HG03097 (cell line): ENCODE results near the gene EGR2.

Experiments used
- ATAC-seq: cut with Tn5 transposase; IDR thresholded peaks from one replicate; pipeline ENCODE4 v1.9.1; 2021; ENCODE audit not compliant: unreplicated experiment, low FRiP score

EGR2 gene

DNA sequence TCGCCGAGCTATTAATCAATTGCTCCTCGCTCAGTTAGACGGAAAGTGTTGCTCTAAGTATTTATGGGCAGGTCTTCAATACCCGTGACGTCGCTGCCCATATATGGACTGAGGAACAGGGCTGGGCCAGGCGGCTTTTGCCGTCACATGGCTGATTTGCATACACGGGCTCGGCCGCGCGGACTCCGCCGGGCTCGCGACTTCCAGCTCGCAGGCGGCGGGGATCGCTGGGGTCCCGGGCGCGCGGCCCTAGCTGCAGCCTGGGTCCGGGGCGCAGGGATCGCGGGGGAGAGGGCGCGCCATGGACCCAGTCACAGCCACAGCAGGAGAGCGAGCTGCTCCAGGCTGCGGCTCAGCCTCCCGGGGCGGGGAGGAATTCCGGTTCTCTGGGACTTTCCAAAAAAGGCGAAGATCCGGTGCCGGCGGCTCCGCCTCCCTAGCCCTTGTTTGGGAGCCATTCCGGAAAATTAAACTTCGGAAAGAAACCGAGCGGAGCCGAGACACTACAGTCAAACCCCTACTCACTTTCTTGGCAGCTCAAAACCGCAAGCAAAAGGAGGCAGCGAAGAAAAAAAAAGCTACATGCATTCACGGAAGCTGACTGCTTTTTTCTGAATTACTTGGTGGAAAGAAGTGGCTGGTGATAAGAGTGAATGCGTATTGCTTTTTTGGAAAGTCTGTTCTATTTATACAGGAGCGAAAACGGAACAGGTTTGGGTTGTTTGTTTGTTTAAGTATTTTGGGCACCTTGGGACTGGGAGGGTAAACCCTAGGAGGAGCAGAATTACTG lies at the start of gene EGR2:
TSS of gene EGR2 (minus strand) at position 36 of the 790 bp plus-strand sequence. CDS start 337 bp downstream, outside the sequence.
- ATAC-seq = peak; percentile 74

- ATAC-seq = no peak
These were observed 46.3 kb upstream of the EGR2 start for GRCh38 chr10:62862447-62862846.

- ATAC-seq = no peak
These were observed 45.3 kb upstream of the EGR2 start for GRCh38 chr10:62861507-62861906.

GRCh38 chr10:62860946-62861345 lies 44.8 kb upstream of the EGR2 start:
- no peak for ATAC-seq

DNA sequence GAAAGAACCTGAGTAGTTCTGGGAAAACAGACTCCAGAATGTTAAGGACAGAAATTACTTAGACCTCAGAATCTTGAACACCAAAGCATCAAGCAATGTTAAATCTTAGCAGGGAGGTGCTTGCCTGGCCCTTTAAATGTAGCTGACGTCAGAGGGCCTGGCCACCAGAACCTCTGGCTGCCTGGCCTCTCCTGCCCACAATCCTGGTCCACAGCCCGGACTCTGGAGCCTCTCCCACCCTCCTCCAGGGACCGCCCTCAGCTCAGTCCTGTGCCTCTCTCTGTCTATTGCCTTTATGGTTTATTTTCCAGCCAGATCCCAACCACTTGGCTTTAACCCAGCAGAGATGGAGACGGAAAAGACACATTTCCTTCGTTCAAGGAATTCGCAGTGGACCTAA lies 42.2 kb upstream of the EGR2 start:
- ATAC-seq = no peak

- no peak for ATAC-seq
These were observed 39.9 kb upstream of the EGR2 start for GRCh38 chr10:62856021-62856420.

DNA sequence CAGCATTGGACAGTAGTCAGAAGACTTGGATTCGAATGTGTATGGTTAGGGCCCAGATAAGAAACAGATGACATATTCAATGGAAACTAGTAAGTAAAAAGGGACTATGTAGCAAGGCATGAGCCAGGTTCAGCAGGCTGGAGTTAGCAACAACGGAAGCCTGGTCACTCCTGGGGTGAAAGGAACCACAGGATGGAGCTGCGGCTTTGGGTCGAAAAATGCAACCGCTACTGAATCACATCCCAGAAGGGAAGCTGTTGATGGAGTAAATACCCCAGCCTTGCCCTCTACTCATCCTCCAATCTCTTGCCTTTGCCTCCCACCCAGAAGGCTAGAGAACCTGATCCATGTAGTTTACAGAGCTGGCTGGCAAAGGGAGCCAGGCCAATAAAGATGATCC lies 37.5 kb upstream of the EGR2 start:
- no peak for ATAC-seq

DNA sequence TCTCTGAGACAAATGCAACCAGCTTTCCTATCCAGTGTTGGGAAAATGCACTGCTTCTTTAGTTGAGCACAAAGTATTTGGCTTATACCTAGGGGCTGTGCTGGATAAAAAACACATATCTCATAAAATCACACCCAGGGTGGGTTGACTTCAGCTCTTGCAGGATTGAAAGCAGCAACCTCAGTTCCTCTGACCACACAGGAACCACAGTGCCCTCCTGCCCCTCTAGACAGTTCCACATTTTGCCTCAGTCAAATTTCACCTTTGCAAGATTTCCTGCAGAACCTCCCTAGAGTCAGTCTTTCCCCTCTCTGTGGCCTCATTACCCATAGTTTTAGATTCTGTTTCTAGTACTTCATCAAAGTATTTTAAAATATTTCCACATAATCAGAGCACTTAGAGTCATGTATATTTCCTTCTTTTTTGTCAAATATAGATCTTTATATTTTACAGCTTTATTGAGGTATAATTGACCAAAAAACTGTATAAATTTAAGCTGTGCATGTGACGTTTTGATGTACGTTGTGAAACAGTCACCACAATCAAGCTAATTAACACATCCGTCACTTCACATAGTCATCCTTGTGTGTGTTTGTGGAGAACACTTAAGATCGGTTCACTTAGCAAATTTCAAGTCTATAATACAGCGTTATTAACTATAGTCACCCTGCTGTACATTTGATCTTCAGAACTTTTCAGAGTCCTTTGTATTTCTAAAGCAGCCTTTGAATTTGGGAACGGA lies 37.0 kb upstream of the EGR2 start:
- peak; percentile 84 for ATAC-seq

DNA sequence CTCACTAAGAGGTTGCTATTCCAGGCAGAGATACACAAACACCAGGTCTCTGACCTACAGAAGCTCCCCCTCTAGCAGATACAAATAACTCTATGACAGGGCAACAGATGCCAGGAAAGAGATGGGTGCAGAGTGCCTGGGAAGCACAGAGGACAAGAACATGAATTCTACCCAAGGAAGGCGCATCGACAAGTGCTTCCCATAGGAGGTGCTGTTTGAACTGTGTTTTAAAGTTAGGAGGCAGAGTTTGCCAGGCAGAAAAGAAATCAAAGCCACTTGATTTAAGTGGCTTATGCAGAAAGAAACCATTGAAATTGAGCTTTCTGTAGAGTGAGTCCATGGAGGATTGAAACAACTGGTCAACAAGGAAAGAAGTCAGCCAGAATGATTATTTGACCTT lies 35.3 kb upstream of the EGR2 start:
- no peak for ATAC-seq

DNA sequence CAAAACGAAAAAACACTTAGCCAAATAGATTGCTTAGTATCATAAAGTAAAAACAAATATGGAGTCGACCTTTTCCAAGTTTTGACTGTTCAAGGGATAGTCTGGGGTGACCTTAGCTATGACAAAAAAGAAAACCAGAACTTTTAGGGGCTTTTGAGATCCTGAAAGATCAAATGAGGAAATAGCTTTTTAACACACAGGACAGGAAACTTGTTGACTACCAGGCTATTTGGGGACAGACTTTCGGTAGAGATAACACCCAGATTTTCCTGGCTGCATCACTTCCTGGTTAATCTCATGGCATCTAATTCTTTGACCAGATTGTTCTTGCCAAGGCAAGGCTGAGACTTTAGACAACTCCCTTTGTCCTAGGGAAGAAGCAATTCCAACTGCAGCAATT lies 34.5 kb upstream of the EGR2 start:
- no peak for ATAC-seq

DNA sequence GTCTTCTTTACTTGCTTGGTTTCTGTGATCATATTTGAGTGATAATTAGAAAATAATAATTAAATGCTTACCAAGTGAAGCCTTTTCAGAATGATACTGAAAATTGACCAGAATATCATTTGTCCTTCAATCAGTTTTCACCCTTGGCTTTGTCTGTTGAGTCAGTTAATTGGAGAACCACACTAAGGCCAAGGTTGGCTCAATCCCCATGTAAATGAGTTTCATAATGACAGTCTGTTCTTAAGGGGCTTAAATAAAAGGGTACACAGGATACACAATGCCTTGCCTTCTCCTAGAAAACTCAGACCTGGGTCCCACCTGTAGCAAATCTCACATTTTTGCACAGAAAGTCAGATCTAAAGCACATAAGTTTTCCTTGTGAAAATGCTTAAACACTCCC lies 31.3 kb upstream of the EGR2 start:
- no peak for ATAC-seq

GRCh38 chr10:62844280-62845011 lies 28.3 kb upstream of the EGR2 start:
- no peak for ATAC-seq

DNA sequence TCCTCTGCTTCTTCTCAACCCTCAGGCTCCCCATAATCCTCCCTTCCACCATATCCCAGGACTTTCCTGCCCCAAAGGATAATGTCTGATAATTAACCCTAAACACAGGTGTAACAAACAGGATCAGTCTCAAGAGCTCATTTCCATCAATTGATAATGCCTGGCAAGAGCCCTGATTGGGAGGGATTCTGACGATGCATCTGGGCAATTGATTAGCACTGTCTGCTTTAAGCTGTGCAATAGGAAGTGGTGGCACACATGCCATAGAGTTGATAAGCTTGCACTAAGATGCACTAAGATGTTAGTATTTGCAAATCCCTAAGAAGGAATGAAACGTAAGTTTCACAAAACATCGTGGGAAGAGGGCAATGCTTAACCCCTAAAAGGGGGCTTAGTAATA lies 27.4 kb upstream of the EGR2 start:
- no peak for ATAC-seq

GRCh38 chr10:62842983-62843382 lies 26.8 kb upstream of the EGR2 start:
- no peak for ATAC-seq

DNA sequence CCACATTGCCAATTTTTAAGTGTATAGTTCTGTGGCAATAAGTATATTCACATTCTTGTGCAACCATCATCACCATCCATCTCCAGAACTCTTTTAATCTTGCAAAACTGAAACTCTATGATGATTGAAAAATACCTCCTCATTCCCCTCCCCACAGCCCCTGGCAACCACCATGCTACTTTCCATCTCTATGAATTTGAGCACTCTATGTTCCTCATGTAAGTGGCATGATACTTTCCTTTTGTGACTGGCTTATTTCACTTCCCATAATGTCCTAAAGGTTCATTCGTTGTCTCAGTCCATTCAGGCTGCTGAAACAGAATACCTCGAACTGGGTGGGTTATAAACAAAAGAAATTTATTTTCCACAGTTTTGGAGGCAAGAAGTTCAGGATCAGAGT lies 23.4 kb upstream of the EGR2 start:
- ATAC-seq = no peak

- ATAC-seq = no peak
These were observed 15.2 kb upstream of the EGR2 start for GRCh38 chr10:62831346-62831745.

DNA sequence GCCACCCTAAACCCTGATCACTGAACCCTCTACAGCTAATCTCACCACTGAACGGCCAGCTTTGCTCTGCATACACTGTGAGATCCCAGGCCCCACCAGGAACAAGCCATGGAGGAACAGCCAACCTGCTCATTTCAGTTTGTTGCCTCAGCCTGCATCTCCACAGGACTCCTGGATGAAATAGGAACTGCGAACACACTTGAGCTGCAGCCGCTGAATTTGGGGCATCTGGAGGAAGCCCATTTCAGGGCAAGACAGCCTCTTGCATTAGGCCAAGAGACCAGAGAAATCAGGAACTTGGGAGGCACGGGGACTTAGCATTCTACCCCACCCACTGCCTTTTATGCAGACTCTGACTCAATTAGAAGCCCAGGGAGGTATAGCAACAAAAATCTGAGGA lies 14.5 kb upstream of the EGR2 start:
- ATAC-seq = no peak

DNA sequence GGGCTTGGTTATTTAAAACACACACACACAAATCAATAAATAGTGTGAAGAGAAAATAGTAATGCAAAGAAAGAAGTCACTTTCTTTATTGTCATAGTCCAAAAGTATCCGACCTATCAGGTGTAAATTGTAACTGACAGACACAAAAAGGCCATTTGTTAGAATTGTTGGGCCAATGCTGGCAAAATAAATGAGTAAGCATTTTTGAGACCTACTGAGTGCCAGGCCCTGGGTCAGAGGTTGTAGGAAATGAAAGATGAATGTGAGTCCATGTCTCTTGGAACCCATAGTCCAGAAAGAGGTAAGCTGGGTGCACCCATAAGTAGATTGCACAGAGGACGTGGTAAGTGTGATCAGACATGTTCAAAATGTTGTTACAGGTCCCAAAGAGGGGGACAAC lies 13.5 kb upstream of the EGR2 start:
- no peak for ATAC-seq

GRCh38 chr10:62826273-62826672 lies 10.1 kb upstream of the EGR2 start:
- no peak for ATAC-seq

DNA sequence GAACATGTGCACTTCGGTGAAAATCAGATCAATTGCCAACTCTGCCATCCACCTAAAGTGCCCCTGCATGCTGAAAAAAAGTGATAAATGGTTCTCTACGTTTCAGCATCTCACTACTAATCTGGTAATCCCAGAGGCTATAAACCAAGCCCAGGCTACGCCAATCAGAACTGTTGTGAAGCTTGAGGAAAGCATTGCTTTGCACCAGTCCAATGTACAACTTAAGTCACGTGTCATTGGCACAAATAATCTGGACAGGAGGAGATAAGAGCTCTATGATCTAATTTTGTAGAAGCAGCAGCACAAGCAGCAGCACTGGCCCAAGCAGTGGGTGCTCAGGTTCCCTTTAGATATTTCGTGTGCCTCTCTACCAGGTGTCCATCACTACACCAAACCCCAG lies 4.4 kb upstream of the EGR2 start:
- ATAC-seq = no peak

GRCh38 chr10:62819141-62819920 lies 3.2 kb upstream of the EGR2 start:
- no peak for ATAC-seq
